Gastrocnemius medialis (tissue), 4 donors: ENCODE results near the gene ZNF146.

Source experiments
- CTCF ChIP-seq, 5 experiments: fragments of 450-650 bp in 3 of 5; fragments of 200-600 bp in 2 of 5; sonication (generic) in 2 of 5; IDR thresholded peaks in 4 of 5; conservative IDR thresholded peaks in 1 of 5; 1 replicate in 4 of 5; 2 replicates in 1 of 5; pipeline ENCODE4 v1.5.1; 2016 to 2019; ENCODE audit warnings: antibody characterized with exemption in 5 of 5, mild to moderate bottlenecking in 3 of 5, moderate library complexity in 3 of 5
- POLR2A ChIP-seq, 2 donors: fragments of 450-650 bp; IDR thresholded peaks; one replicate each; pipeline ENCODE4 v1.6.1; 2017; ENCODE audit warnings: antibody characterized with exemption in 2 of 2, mild to moderate bottlenecking in 2 of 2, moderate library complexity in 2 of 2

- TF ChIP-seq CTCF (IDR thresholded peaks at IDR 0.05 in 4 of 5, conservative IDR thresholded peaks at IDR 0.05 in 1 of 5) (no peak), POLR2A (IDR thresholded peaks at IDR 0.05) (no peak)
Observed at GRCh38 chr19:36221474-36221873, 6.6 kb downstream of the ZNF146 start.
